Activated B cell treated with CpG ODN at 0.5 μM for 24 hours (primary cell): Measurements from ENCODE around the gene SPAG9. TPM values are rescaled to one million over a fixed set of nuclear protein-coding genes. Genes with fewer than 3 reads are reported as not detected.

Source experiments
- ATAC-seq: fragments of 200-7000 bp; cut with Tn5 transposase; one replicate; pipeline ENCODE4 v1.10.0; 2021; ENCODE audit warnings: low read depth, mild to moderate bottlenecking, moderate library complexity
- CTCF ChIA-PET: fragments of 350-600 bp; sonication (Branson Sonifier 250); formaldehyde crosslinking; loops from one replicate; lab custom pipeline; 2021; ENCODE audit warnings: antibody characterized with exemption; lab: Charles Lee
- POLR2A ChIA-PET: fragments of 350-600 bp; sonication (Branson Sonifier 250); formaldehyde crosslinking; loops from one replicate; lab custom pipeline; 2021; ENCODE audit warnings: antibody characterized with exemption; lab: Charles Lee
- DNase-seq: peaks from one replicate; pipeline ENCODE4 v3.0.0; 2022
- H3K27ac Mint-ChIP-seq: one replicate; pipeline ENCODE4 v1.8.0; 2020; ENCODE audit warnings: mixed read lengths
- H3K27me3 Mint-ChIP-seq: one replicate; pipeline ENCODE4 v1.8.0; 2021; ENCODE audit warnings: mixed read lengths
- H3K36me3 Mint-ChIP-seq: one replicate; pipeline ENCODE4 v1.8.0; 2021; ENCODE audit warnings: low read depth, mixed read lengths
- H3K4me1 Mint-ChIP-seq: one replicate; pipeline ENCODE4 v1.8.0; 2021; ENCODE audit warnings: mixed read lengths
- H3K4me3 Mint-ChIP-seq: one replicate; pipeline ENCODE4 v1.8.0; 2020; ENCODE audit warnings: mild to moderate bottlenecking, mixed read lengths
- H3K9me3 Mint-ChIP-seq: one replicate; pipeline ENCODE4 v1.8.0; 2020; ENCODE audit warnings: mixed read lengths
- intact Hi-C: fragments of 100-400 bp; cut with micrococcal nuclease; formaldehyde crosslinking; loops from one replicate; pipeline ENCODE4 v1.15.1; 2024
- total RNA-seq: library from RNA; stranded (reverse); gene quantifications from 2 replicates; pipeline ENCODE4 v1.2.3, GENCODE V29; 2022
- TF ChIP-seq, protein P1 (sequence below): fragments of 200-600 bp; IDR thresholded peaks from one replicate; pipeline ENCODE4 v1.8.0; 2022; ENCODE audit warnings: antibody characterized with exemption, mild to moderate bottlenecking

SPAG9 gene
- total RNA-seq, 1 donor from 2014 or later, result 49.3 TPM

DNA sequence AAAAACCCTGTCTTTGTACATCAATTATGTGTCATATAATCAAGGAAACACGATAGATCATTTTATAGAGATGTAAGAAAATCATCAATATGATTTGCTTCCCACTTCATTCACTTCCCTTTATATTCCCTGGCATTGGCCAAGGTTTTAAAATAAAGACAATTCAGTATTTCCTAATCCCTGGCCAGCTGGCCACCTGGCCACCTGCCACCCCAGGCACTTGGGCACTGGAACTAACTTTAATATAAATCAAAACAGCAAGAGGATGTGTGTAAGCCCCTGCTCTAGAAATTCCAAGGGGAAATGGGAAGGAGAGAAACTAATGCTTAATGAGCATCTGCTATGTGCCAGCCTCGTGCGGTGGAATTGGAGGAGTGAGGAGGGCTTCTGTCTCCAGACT lies 195.9 kb downstream of the SPAG9 start:
- DNase-seq (no peak), ATAC-seq (no peak)
- TF ChIP-seq, protein P1, sequence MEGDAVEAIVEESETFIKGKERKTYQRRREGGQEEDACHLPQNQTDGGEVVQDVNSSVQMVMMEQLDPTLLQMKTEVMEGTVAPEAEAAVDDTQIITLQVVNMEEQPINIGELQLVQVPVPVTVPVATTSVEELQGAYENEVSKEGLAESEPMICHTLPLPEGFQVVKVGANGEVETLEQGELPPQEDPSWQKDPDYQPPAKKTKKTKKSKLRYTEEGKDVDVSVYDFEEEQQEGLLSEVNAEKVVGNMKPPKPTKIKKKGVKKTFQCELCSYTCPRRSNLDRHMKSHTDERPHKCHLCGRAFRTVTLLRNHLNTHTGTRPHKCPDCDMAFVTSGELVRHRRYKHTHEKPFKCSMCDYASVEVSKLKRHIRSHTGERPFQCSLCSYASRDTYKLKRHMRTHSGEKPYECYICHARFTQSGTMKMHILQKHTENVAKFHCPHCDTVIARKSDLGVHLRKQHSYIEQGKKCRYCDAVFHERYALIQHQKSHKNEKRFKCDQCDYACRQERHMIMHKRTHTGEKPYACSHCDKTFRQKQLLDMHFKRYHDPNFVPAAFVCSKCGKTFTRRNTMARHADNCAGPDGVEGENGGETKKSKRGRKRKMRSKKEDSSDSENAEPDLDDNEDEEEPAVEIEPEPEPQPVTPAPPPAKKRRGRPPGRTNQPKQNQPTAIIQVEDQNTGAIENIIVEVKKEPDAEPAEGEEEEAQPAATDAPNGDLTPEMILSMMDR, result no peak
- Mint-ChIP-seq H3K9me3 (no peaks in the 10 kb centered on the region), H3K27me3 (peaks cover 2% of the 10 kb centered on the region), H3K27ac (no peak overlapping the region), H3K4me1 (peaks cover 8% of the 10 kb centered on the region), H3K36me3 (no peaks in the 10 kb centered on the region), H3K4me3 (no peak overlapping the region)
- POLR2A ChIA-PET, result no interaction called here
- intact Hi-C loops, result no loop called here
- CTCF ChIA-PET, result no interaction called here

DNA sequence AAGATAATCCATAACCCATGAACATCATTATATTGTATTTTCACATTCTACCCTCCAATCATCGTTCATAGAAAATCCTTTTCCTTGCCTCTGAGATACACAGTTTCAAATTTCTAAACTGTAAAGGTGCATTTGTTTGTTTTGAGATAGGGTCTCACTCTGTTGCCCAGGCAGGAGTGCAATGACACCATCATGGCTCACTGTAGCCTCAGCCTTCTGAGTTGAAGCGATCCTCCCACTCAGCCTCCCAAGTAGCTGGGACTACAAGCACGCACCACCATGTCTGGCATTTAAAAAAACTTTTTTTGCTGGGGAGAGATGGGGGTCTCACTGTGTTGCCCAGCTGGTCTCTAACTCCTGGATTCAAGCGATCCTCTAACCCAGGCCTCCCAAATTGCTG lies 196.4 kb downstream of the SPAG9 start:
- H3K9me3 Mint-ChIP-seq, result no peaks in the 10 kb centered on the region
- no peak overlapping the region for H3K4me3 Mint-ChIP-seq
- H3K4me1 Mint-ChIP-seq, result peaks cover 9% of the 10 kb centered on the region
- no peaks in the 10 kb centered on the region for H3K36me3 Mint-ChIP-seq
- no peaks in the 10 kb centered on the region for H3K27me3 Mint-ChIP-seq
- ATAC-seq (no peak), DNase-seq (no peak)
- no peak overlapping the region for H3K27ac Mint-ChIP-seq
- CTCF ChIA-PET, result no interaction called here
- TF ChIP-seq, protein P1, result no peak
- intact Hi-C loops, result no loop called here
- POLR2A ChIA-PET, result no interaction called here

DNA sequence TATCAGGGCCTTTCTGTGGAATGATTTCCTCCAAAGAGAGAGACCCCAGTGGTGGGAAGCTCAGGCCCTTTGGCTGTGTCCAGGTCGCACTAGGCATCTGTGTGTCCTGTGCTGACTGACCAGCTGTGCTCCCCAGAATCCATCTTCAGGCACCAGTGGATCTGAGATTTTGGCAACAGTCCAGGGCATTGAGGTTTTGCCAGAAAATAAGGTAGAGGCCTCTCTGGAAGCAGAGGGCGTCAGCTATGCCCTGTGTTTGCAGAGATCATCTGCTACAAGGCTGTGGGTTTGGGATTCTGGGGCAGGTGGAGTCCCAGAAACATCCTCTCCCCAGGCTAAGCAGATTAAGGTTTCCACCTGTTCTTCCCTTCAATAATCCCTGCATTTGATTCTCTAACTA lies 197.1 kb downstream of the SPAG9 start:
- no peak for ATAC-seq
- H3K27me3 Mint-ChIP-seq, result no peaks in the 10 kb centered on the region
- intact Hi-C loops, result no loop called here
- ChIA-PET POLR2A (interaction anchor here (0.5 to 1.2 kb wide), 2 partner anchors 57 to 189 kb away, joined by 3 to 4 read pairs; partner anchors contain the start of gene TOB1), CTCF (no interaction called here)
- DNase-seq, result no peak
- H3K36me3 Mint-ChIP-seq, result no peaks in the 10 kb centered on the region
- TF ChIP-seq, protein P1, result no peak
- no peak overlapping the region for H3K4me3 Mint-ChIP-seq
- H3K9me3 Mint-ChIP-seq, result no peaks in the 10 kb centered on the region
- peaks cover 12% of the 10 kb centered on the region for H3K4me1 Mint-ChIP-seq
- no peak overlapping the region for H3K27ac Mint-ChIP-seq

GRCh38 chr17:50922721-50923405 lies 197.8 kb downstream of the SPAG9 start:
- no peak overlapping the region for H3K4me3 Mint-ChIP-seq

DNA sequence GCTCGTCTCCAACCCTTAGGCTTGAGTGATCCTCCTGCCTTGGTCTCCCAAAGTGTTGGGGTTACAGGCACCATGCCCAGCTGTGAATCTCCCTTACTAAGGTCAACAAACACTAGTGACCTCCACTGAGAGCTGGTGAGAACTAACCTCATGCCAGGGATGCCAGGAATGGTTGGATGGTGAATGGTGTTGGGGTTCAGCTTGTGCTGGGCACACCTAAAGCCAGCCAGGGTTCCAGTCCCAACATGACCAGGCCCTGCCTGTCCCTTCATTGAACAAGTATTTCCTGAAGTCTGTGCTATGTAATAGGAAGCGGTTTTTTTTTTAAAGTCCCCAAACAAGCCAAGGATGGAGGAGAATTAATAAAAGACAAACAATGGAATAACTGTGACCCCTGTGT lies 198.6 kb downstream of the SPAG9 start:
- TF ChIP-seq, protein P1, result no peak
- Mint-ChIP-seq H3K4me1 (peaks cover 21% of the 10 kb centered on the region), H3K36me3 (no peaks in the 10 kb centered on the region), H3K4me3 (no peak overlapping the region), H3K27me3 (no peaks in the 10 kb centered on the region), H3K9me3 (no peaks in the 10 kb centered on the region), H3K27ac (no peak overlapping the region)
- ChIA-PET CTCF (no interaction called here), POLR2A (no interaction called here)
- intact Hi-C loops, result no loop called here
- no peak for DNase-seq
- no peak for ATAC-seq

More at GRCh38 chr17:50922721-50923405, 197.8 kb downstream of the SPAG9 start:
- no peaks in the 10 kb centered on the region for H3K36me3 Mint-ChIP-seq
- POLR2A ChIA-PET, result interaction anchor here (0.5 to 1.2 kb wide), 3 partner anchors 55 to 190 kb away, joined by 3 to 4 read pairs (median 3); partner anchors contain the start of gene TOB1
- intact Hi-C loops, result no loop called here
- no peak for ATAC-seq
- H3K27me3 Mint-ChIP-seq, result no peaks in the 10 kb centered on the region
- no peaks in the 10 kb centered on the region for H3K9me3 Mint-ChIP-seq
- DNase-seq, result no peak
- TF ChIP-seq, protein P1, result no peak
- CTCF ChIA-PET, result no interaction called here
- no peak overlapping the region for H3K27ac Mint-ChIP-seq
- H3K4me1 Mint-ChIP-seq, result peaks cover 16% of the 10 kb centered on the region
